Measurements from ENCODE around the gene C3orf20.

DNA sequence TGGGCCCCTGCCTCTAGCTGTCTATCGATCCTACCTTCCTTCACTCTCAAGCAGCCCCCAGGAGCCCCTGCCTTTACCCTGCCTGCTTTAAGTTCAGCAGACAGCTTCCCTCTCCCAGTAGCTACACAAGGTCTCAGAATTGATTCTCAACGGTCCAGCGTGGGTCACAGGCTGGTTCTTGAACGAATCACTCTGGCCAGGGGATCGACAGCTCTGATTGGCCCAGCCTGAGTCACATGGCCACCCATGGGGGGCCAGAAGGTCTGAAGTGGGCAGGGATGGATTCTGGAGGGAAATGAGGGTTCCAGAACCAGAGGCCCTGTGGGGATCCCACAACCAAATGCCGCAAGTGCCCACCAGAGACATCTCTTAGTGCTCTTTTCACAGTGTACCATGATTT lies 47.1 kb upstream of the C3orf20 start:
- no peak for TF ChIP-seq CTCF (IDR thresholded peaks at IDR 0.05)
- TF ChIP-seq POLR2AphosphoS5 (IDR thresholded peaks at IDR 0.05) = no peak
